NCI-H774 (cell line): Measurements from ENCODE around the gene USP24.
A peak's percentile ranks its signal among the peaks of the same experiment; 100 is the strongest.

Experiments
- DNase-seq: peaks from one replicate; lab custom pipeline; 2025; lab: John Stamatoyannopoulos, UW

The USP24 gene

GRCh38 chr1:55067914-55068313 is 147.2 kb downstream of the USP24 start:
- no peak for DNase-seq

GRCh38 chr1:55067022-55067778 is 148.0 kb downstream of the USP24 start:
- DNase-seq, result no peak

- DNase-seq, result no peak
Observed at GRCh38 chr1:55065648-55066047, 149.5 kb downstream of the USP24 start.

- peak; percentile 33 for DNase-seq
Observed at GRCh38 chr1:55064861-55065263, 150.3 kb downstream of the USP24 start.

GRCh38 chr1:55064071-55064581 is 151.0 kb downstream of the USP24 start:
- no peak for DNase-seq

- no peak for DNase-seq
Observed at GRCh38 chr1:55063577-55063942, 151.6 kb downstream of the USP24 start.

- no peak for DNase-seq
Observed at GRCh38 chr1:55062801-55063576, 152.2 kb downstream of the USP24 start.

- DNase-seq, result no peak
Observed at GRCh38 chr1:55061706-55062321, 153.3 kb downstream of the USP24 start.

- no peak for DNase-seq
Observed at GRCh38 chr1:55061000-55061705, 154.0 kb downstream of the USP24 start.

- DNase-seq, result no peak
Observed at GRCh38 chr1:55060133-55060999, 154.8 kb downstream of the USP24 start.

- DNase-seq, result no peak
Observed at GRCh38 chr1:55059302-55060132, 155.6 kb downstream of the USP24 start.

GRCh38 chr1:55057956-55058298 is 157.2 kb downstream of the USP24 start:
- no peak for DNase-seq

GRCh38 chr1:55057270-55057955 is 157.8 kb downstream of the USP24 start:
- no peak for DNase-seq

- DNase-seq, result no peak
Observed at GRCh38 chr1:55056632-55056992, 158.6 kb downstream of the USP24 start.

GRCh38 chr1:55055951-55056631 is 159.1 kb downstream of the USP24 start:
- DNase-seq, result no peak

GRCh38 chr1:55055084-55055882 is 159.9 kb downstream of the USP24 start:
- no peak for DNase-seq

GRCh38 chr1:55054396-55054795 is 160.8 kb downstream of the USP24 start:
- DNase-seq, result no peak

- DNase-seq, result no peak
Observed at GRCh38 chr1:55053265-55053954, 161.8 kb downstream of the USP24 start.
